ENCODE results near the gene DHX40.
"Not testable (repeated sequence)": the region's sequence is repeated elsewhere in the genome, so short reads cannot be mapped to it uniquely, and the experiment has no call there.

The DHX40 gene

GRCh38 chr17:59572301-59572924 lies 7.0 kb downstream of the DHX40 start:
- no peaks in the 10 kb centered on the region for H3K27me3 ChIP-seq (replicated peaks; ENCODE audit: control insufficient read depth, insufficient read depth, low read length)
- H3K36me3 ChIP-seq (ENCODE audit: control insufficient read depth, insufficient read depth, low read length), result no peaks in the 10 kb centered on the region
- peak; percentile 26 for DNase-seq (ENCODE audit: extremely low read depth, insufficient read length)
- H3K4me3 ChIP-seq (replicated peaks; ENCODE audit: low read depth, low read length), result no peak overlapping the region
- TF ChIP-seq CTCF (IDR thresholded peaks at IDR 0.05; ENCODE audit: insufficient read depth, low read length, poor library complexity, severe bottlenecking), result no peak

- not testable (repeated sequence) for H3K27me3 ChIP-seq (replicated peaks; ENCODE audit: control insufficient read depth, insufficient read depth, low read length); DNase-seq (ENCODE audit: extremely low read depth, insufficient read length); H3K36me3 ChIP-seq (ENCODE audit: control insufficient read depth, insufficient read depth, low read length); H3K4me3 ChIP-seq (replicated peaks; ENCODE audit: low read depth, low read length)
Measured at GRCh38 chr17:59584168-59584567, 18.8 kb downstream of the DHX40 start.

DNA sequence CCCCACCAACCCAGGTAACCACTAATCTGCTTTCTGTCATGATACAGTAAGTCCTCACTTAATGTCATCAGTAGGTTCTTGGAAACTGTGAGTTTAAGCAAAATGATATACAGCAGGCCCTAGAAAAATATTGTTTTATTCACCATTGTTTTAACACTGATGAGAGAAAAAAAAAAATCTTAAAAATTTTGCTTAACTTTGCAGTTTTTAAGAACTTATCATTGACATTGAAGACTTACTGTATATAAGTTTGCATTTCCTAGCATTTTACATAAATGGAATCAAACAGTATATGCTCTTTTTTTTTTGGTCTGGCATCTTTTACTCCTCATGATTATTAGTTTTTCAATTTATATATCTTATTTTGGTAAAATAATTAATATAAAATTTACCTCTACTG lies 34.8 kb downstream of the DHX40 start:
- no peak for TF ChIP-seq CTCF (IDR thresholded peaks at IDR 0.05; ENCODE audit: insufficient read depth, low read length, poor library complexity, severe bottlenecking)
- Histone ChIP-seq H3K36me3 (ENCODE audit: control insufficient read depth, insufficient read depth, low read length) (peaks cover 5% of the 10 kb centered on the region), H3K4me3 (replicated peaks; ENCODE audit: low read depth, low read length) (no peak overlapping the region), H3K27me3 (replicated peaks; ENCODE audit: control insufficient read depth, insufficient read depth, low read length) (no peaks in the 10 kb centered on the region)
- no peak for DNase-seq (ENCODE audit: extremely low read depth, insufficient read length)

- Histone ChIP-seq H3K27me3 (replicated peaks; ENCODE audit: control insufficient read depth, insufficient read depth, low read length) (no peaks in the 10 kb centered on the region), H3K36me3 (ENCODE audit: control insufficient read depth, insufficient read depth, low read length) (peaks cover 5% of the 10 kb centered on the region), H3K4me3 (replicated peaks; ENCODE audit: low read depth, low read length) (no peak overlapping the region)
- no peak for TF ChIP-seq CTCF (IDR thresholded peaks at IDR 0.05; ENCODE audit: insufficient read depth, low read length, poor library complexity, severe bottlenecking)
- no peak for DNase-seq (ENCODE audit: extremely low read depth, insufficient read length)
Measured at GRCh38 chr17:59601130-59601529, 35.7 kb downstream of the DHX40 start.

GRCh38 chr17:59607061-59607460 lies 41.7 kb downstream of the DHX40 start:
- Histone ChIP-seq H3K27me3 (replicated peaks; ENCODE audit: control insufficient read depth, insufficient read depth, low read length) (no peaks in the 10 kb centered on the region), H3K36me3 (ENCODE audit: control insufficient read depth, insufficient read depth, low read length) (peaks cover 2% of the 10 kb centered on the region), H3K4me3 (replicated peaks; ENCODE audit: low read depth, low read length) (no peak overlapping the region)
- DNase-seq (ENCODE audit: extremely low read depth, insufficient read length), result no peak
- TF ChIP-seq CTCF (IDR thresholded peaks at IDR 0.05; ENCODE audit: insufficient read depth, low read length, poor library complexity, severe bottlenecking), result no peak

GRCh38 chr17:59607817-59608403 lies 42.5 kb downstream of the DHX40 start:
- H3K36me3 ChIP-seq (ENCODE audit: control insufficient read depth, insufficient read depth, low read length), result no peaks in the 10 kb centered on the region; the same call in none of the 2 replicates
- DNase-seq (ENCODE audit: extremely low read depth, insufficient read length), result no peak
- TF ChIP-seq CTCF (IDR thresholded peaks at IDR 0.05; ENCODE audit: insufficient read depth, low read length, poor library complexity, severe bottlenecking), result peak; percentile 45
- H3K27me3 ChIP-seq (replicated peaks; ENCODE audit: control insufficient read depth, insufficient read depth, low read length), result no peaks in the 10 kb centered on the region
- no peak overlapping the region for H3K4me3 ChIP-seq (replicated peaks; ENCODE audit: low read depth, low read length)
